Kidney (tissue), 14 donors: Measurements from ENCODE around the gene SLC10A2. TPM values are rescaled to one million over a fixed set of nuclear protein-coding genes. Genes with fewer than 3 reads are reported as not detected.

Experiments
- DNase-seq, 5 donors: peaks; one replicate each; pipeline ENCODE4 v3.0.0-alpha.2; 2013 to 2020
- FAIRE-seq: peaks from 2 replicates; lab custom pipeline; 2012; peaks lifted over from hg19 to GRCh38; lab: Jason Lieb, UNC
- H3K27ac ChIP-seq, 2 donors: one replicate each; pipeline ENCODE4 v1.7.0; 2013; ENCODE audit warnings: low read depth in 2 of 2, low read length in 2 of 2, inconsistent platforms in 1 of 2
- H3K27me3 ChIP-seq: one replicate; pipeline ENCODE4 v1.7.1; 2013; ENCODE audit warnings: low read length, inconsistent platforms; ENCODE audit not compliant: control insufficient read depth, insufficient read depth
- H3K36me3 ChIP-seq, 3 donors: one replicate each; pipeline versions ENCODE4 v1.7.0 to v1.7.1; 2013; ENCODE audit warnings: low read length in 3 of 3, control low read depth in 1 of 3, inconsistent platforms in 1 of 3; ENCODE audit not compliant: insufficient read depth in 3 of 3, control insufficient read depth in 2 of 3
- H3K4me1 ChIP-seq, 3 donors: one replicate each; pipeline versions ENCODE4 v1.7.0 to v1.7.1; 2013; ENCODE audit warnings: low read length in 3 of 3, inconsistent platforms in 1 of 3, low read depth in 1 of 3; ENCODE audit not compliant: control insufficient read depth in 2 of 3, insufficient read depth in 2 of 3
- H3K4me3 ChIP-seq, 3 donors: one replicate each; pipeline versions ENCODE4 v1.7.0 to v1.8.1; 2013; ENCODE audit warnings: low read length in 3 of 3, control low read depth in 1 of 3, inconsistent platforms in 1 of 3
- H3K9ac ChIP-seq, 3 donors: one replicate each; pipeline versions ENCODE4 v1.7.0 to v1.7.1; 2013; ENCODE audit warnings: low read length in 3 of 3, control low read depth in 1 of 3, inconsistent platforms in 1 of 3
- H3K9me3 ChIP-seq, 3 donors: one replicate each; pipeline versions ENCODE4 v1.7.0 to v1.7.1; 2013; ENCODE audit warnings: low read length in 3 of 3, control low read depth in 1 of 3, inconsistent platforms in 1 of 3; ENCODE audit not compliant: control insufficient read depth in 2 of 3, insufficient read depth in 1 of 3
- CTCF ChIP-seq: IDR thresholded peaks from 3 replicates; pipeline ENCODE4 v1.5.1; 2012; ENCODE audit warnings: mild to moderate bottlenecking, moderate library complexity, borderline replicate concordance; ENCODE audit not compliant: insufficient read depth; ENCODE audit errors: extremely low read depth
- intact Hi-C: fragments of 100-400 bp; cut with DNase I; formaldehyde crosslinking; loops from one replicate; pipeline ENCODE4 v1.11.1; 2022
- polyA plus RNA-seq: library from polyadenylated mRNA; stranded (reverse); fragments of 350-450 nt; fragmentation: Illumina TruSeq; extraction: RNeasy Lipid Tissue Mini Kit (QIAGEN cat#74804); gene quantifications from one replicate; pipeline ENCODE4 v1.2.3, GENCODE V29; 2014; ENCODE audit warnings: low read depth, low replicate concordance; ENCODE audit not compliant: insufficient read depth
- total RNA-seq: library from RNA; stranded (reverse); fragmentation: NEBNext Ultra II Directional; extraction: Animal tissue kit (Norgen Biotek cat#: 25700); gene quantifications from one replicate; pipeline ENCODE4 v1.2.1, GENCODE V29; 2021
- donor health status: control.
- donor health status: control.
- donor health status: control.
- donor health status: control.
- donor health status: control.
- donor health status: DM: yes; HTN: yes; CAD: no.
- donor health status: Normal renal cell carcinoma (clear cell type).

Gene SLC10A2
- total and polyA plus RNA-seq, 2 donors from 2014 or later, result 0.19 to 4.5 TPM

- DNase-seq, result no peak
- no peaks in the 10 kb centered on the region for H3K27me3 ChIP-seq
- FAIRE-seq, result no peak
- no peaks in the 10 kb centered on the region for H3K9me3 ChIP-seq
- TF ChIP-seq CTCF, result no peak
- no peak overlapping the region for H3K9ac ChIP-seq
- intact Hi-C loops, result no loop called here
- H3K36me3 ChIP-seq, result no peaks in the 10 kb centered on the region
- H3K4me3 ChIP-seq, result no peak overlapping the region
- H3K4me1 ChIP-seq, result no peaks in the 10 kb centered on the region
- no peak overlapping the region for H3K27ac ChIP-seq
These were observed 61.4 kb downstream of the SLC10A2 start for GRCh38 chr13:103004661-103005345.

- intact Hi-C loops, result no loop called here
- Histone ChIP-seq H3K4me3 (no peak overlapping the region), H3K9me3 (no peaks in the 10 kb centered on the region), H3K36me3 (no peaks in the 10 kb centered on the region), H3K27me3 (no peaks in the 10 kb centered on the region), H3K9ac (no peak overlapping the region), H3K4me1 (no peaks in the 10 kb centered on the region), H3K27ac (no peak overlapping the region)
- no peak for FAIRE-seq
- peak in 1 of 5 donors; percentile 45 for DNase-seq
- no peak for TF ChIP-seq CTCF
These were observed 62.6 kb downstream of the SLC10A2 start for GRCh38 chr13:103003631-103004030.

GRCh38 chr13:103002279-103002678 lies 63.9 kb downstream of the SLC10A2 start:
- TF ChIP-seq CTCF, result no peak
- H3K36me3 ChIP-seq, result no peaks in the 10 kb centered on the region
- DNase-seq (no peak), FAIRE-seq (no peak)
- no peak overlapping the region for H3K9ac ChIP-seq
- no peaks in the 10 kb centered on the region for H3K9me3 ChIP-seq
- no peak overlapping the region for H3K4me3 ChIP-seq
- H3K27me3 ChIP-seq, result no peaks in the 10 kb centered on the region
- intact Hi-C loops, result no loop called here
- H3K4me1 ChIP-seq, result no peaks in the 10 kb centered on the region
- no peak overlapping the region for H3K27ac ChIP-seq

GRCh38 chr13:103000157-103000556 lies 66.1 kb downstream of the SLC10A2 start:
- H3K27ac ChIP-seq, result no peak overlapping the region
- no peak overlapping the region for H3K4me3 ChIP-seq
- no peaks in the 10 kb centered on the region for H3K36me3 ChIP-seq
- intact Hi-C loops, result no loop called here
- no peaks in the 10 kb centered on the region for H3K27me3 ChIP-seq
- H3K9ac ChIP-seq, result no peak overlapping the region
- DNase-seq (no peak), FAIRE-seq (no peak)
- no peak for TF ChIP-seq CTCF
- H3K4me1 ChIP-seq, result no peaks in the 10 kb centered on the region
- H3K9me3 ChIP-seq, result no peaks in the 10 kb centered on the region
